Fibroblast of the aortic adventitia (primary cell): ENCODE measurements around the gene MSL3B. TPM values are rescaled to one million over a fixed set of nuclear protein-coding genes. Genes with fewer than 3 reads are reported as not detected.

Experiments used
- DNase-seq: peaks from one replicate; pipeline ENCODE4 v3.0.0-alpha.2; 2010; ENCODE audit warnings: low read depth
- H3K4me3 ChIP-seq: 2 replicates; pipeline ENCODE4 v1.5.1; 2011; ENCODE audit warnings: low read depth, mild to moderate bottlenecking, control low read depth, low read length, moderate library complexity
- total RNA-seq: library from RNA; depleted of rRNA; stranded (reverse); fragments of >200 nt; gene quantifications from 2 replicates; pipeline ENCODE4 v1.2.3, GENCODE V29; 2012; ENCODE audit warnings: low replicate concordance
- TF ChIP-seq, protein P1 (sequence below): IDR thresholded peaks from 2 replicates; pipeline ENCODE4 v1.5.1; 2011; ENCODE audit warnings: mild to moderate bottlenecking, low read length, control low read depth, inconsistent platforms; ENCODE audit not compliant: insufficient read depth

Gene MSL3B

DNA sequence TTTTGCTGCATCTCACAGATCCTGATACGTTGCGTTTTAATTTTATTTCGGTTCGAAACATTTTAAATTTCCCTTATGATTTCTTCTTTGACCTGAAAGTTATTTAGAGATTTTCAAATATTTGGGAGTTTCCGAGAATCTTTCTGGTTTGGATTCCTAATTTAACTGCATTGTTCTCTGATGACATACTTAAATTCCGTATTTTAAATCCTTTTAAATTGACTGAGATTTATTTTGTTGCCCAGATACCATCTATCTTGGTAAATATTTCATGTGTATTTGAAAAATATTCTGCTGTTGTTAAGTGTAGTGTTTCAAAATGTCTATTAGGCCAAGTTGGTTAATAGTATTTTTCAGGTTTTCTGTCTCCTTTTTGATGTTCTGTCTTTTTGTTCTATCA lies 52.3 kb downstream of the MSL3B start:
- DNase-seq, result peak; percentile 41
- no peak overlapping the region for H3K4me3 ChIP-seq
- TF ChIP-seq, protein P1, sequence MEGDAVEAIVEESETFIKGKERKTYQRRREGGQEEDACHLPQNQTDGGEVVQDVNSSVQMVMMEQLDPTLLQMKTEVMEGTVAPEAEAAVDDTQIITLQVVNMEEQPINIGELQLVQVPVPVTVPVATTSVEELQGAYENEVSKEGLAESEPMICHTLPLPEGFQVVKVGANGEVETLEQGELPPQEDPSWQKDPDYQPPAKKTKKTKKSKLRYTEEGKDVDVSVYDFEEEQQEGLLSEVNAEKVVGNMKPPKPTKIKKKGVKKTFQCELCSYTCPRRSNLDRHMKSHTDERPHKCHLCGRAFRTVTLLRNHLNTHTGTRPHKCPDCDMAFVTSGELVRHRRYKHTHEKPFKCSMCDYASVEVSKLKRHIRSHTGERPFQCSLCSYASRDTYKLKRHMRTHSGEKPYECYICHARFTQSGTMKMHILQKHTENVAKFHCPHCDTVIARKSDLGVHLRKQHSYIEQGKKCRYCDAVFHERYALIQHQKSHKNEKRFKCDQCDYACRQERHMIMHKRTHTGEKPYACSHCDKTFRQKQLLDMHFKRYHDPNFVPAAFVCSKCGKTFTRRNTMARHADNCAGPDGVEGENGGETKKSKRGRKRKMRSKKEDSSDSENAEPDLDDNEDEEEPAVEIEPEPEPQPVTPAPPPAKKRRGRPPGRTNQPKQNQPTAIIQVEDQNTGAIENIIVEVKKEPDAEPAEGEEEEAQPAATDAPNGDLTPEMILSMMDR, result no peak

Other genes starting within 250 kb of the MSL3B start
- 0.41 TPM in 1 of 2 replicates, not detected in the other for gene UGT1A10, start 231.9 kb downstream of the MSL3B start, total RNA-seq
- not detected in 2 replicates for gene UGT1A9, start 196.5 kb downstream of the MSL3B start, total RNA-seq
- not detected in 2 replicates for gene UGT1A7, start 186.5 kb downstream of the MSL3B start, total RNA-seq
- gene UGT1A6, start 175.5 kb downstream of the MSL3B start, total RNA-seq, result 0.09 TPM in 1 of 2 replicates, not detected in the other
- gene UGT1A5, start 155.5 kb downstream of the MSL3B start, total RNA-seq, result not detected in 2 replicates
- gene UGT1A4, start 149.7 kb downstream of the MSL3B start, total RNA-seq, result not detected in 2 replicates
- gene UGT1A3, start 139.3 kb downstream of the MSL3B start, total RNA-seq, result not detected in 2 replicates
- gene UGT1A1, start 108.1 kb downstream of the MSL3B start, total RNA-seq, result not detected in 2 replicates
- under 0.01 TPM in 1 of 2 replicates, not detected in the other for gene MROH2A, start 90.1 kb downstream of the MSL3B start, total RNA-seq
- gene HJURP, start 13.9 kb downstream of the MSL3B start, total RNA-seq, result 1.1 and 34.9 TPM in 2 replicates
- 0.63 TPM in 1 of 2 replicates, not detected in the other for gene TRPM8, start 49.0 kb upstream of the MSL3B start, total RNA-seq
- 0.36 TPM in 1 of 2 replicates, not detected in the other for gene SPP2, start 182.3 kb upstream of the MSL3B start, total RNA-seq